Measurements from ENCODE around the gene ETNK2.

DNA sequence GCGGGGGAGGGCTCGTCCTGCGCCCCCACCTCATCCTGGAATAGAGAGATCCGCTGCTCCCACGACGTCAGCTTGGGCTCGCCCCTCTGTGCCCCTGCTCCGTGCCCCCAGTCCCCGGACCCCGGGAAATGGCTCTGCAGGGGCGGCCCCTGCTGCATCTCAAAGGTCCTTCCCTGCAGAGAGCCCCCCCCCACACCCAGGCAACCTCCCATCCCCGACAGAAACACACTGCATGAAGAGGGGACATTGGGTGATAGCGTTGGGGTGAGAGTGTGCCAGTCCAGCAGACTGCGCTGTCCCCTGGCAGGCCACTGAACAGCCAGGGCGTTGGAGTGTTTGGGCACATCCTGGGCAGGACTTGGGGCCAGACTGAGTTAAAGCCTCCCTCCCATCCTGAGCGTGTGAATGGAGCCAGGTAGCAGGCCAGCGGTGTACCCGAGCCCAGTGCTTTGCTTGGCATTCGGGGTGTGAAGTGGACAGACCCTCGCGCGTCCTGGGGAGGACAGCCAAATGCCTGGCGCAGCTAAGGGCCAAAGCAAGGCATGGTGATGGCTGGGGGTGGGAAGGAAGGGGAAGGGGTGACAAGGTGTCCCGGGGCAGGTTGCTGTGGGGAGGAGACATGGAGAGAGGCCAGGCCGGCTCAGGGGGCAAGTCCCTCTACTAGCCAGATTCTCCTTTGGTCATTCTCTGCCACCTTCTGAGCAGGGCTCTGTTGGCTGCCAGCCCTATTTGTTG lies 633 bp upstream of the ETNK2 start:
- TF ChIP-seq, protein P1, sequence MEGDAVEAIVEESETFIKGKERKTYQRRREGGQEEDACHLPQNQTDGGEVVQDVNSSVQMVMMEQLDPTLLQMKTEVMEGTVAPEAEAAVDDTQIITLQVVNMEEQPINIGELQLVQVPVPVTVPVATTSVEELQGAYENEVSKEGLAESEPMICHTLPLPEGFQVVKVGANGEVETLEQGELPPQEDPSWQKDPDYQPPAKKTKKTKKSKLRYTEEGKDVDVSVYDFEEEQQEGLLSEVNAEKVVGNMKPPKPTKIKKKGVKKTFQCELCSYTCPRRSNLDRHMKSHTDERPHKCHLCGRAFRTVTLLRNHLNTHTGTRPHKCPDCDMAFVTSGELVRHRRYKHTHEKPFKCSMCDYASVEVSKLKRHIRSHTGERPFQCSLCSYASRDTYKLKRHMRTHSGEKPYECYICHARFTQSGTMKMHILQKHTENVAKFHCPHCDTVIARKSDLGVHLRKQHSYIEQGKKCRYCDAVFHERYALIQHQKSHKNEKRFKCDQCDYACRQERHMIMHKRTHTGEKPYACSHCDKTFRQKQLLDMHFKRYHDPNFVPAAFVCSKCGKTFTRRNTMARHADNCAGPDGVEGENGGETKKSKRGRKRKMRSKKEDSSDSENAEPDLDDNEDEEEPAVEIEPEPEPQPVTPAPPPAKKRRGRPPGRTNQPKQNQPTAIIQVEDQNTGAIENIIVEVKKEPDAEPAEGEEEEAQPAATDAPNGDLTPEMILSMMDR (IDR thresholded peaks at IDR 0.05) = no peak
- no peak for TF ChIP-seq EZH2phosphoT487 (IDR thresholded peaks at IDR 0.05)
- TF ChIP-seq EZH2 (IDR thresholded peaks at IDR 0.05) = no peak

Data from neural progenitor cell (in vitro differentiated cells).